Stimulated activated CD8-positive, alpha-beta memory T cell treated with anti-CD3 and anti-CD28 coated beads, Interleukin-4, amount 100 ng/mL, for 48 hours (primary cell): ENCODE data around the gene TMEM248.
"Not testable (repeated sequence)": the region's sequence is repeated elsewhere in the genome, so short reads cannot be mapped to it uniquely, and the experiment has no call there.

Source experiments
- DNase-seq: peaks from one replicate; pipeline ENCODE4 v3.0.0-alpha.2; 2020

TMEM248 gene

GRCh38 chr7:66920769-66921395 is at the start of gene TMEM248:
Gene TMEM248 (plus strand): TSS chr7:66921225. CDS start chr7:66941866, 20,641 bp downstream.
- peak; percentile 92 for DNase-seq

GRCh38 chr7:66873476-66873875 is 47.5 kb upstream of the TMEM248 start:
- DNase-seq, result no peak

- no peak for DNase-seq
These were observed 43.3 kb upstream of the TMEM248 start for GRCh38 chr7:66877577-66878300.

GRCh38 chr7:66878301-66878685 is 42.7 kb upstream of the TMEM248 start:
- DNase-seq, result not testable (repeated sequence)

GRCh38 chr7:66880053-66880452 is 41.0 kb upstream of the TMEM248 start:
- no peak for DNase-seq

GRCh38 chr7:66880577-66880976 is 40.4 kb upstream of the TMEM248 start:
- DNase-seq, result not testable (repeated sequence)

GRCh38 chr7:66883716-66884115 is 37.3 kb upstream of the TMEM248 start:
- DNase-seq, result no peak

- DNase-seq, result not testable (repeated sequence)
These were observed 36.5 kb upstream of the TMEM248 start for GRCh38 chr7:66884556-66884955.

GRCh38 chr7:66886152-66886551 is 34.9 kb upstream of the TMEM248 start:
- DNase-seq, result no peak

GRCh38 chr7:66888223-66888622 is 32.8 kb upstream of the TMEM248 start:
- DNase-seq, result not testable (repeated sequence)

GRCh38 chr7:66894463-66895080 is 26.5 kb upstream of the TMEM248 start:
- no peak for DNase-seq

GRCh38 chr7:66896441-66896840 is 24.6 kb upstream of the TMEM248 start:
- DNase-seq, result no peak

- DNase-seq, result no peak
These were observed 21.3 kb upstream of the TMEM248 start for GRCh38 chr7:66899552-66900280.

GRCh38 chr7:66901941-66902843 is 18.8 kb upstream of the TMEM248 start:
- DNase-seq, result no peak

- no peak for DNase-seq
These were observed 18.2 kb upstream of the TMEM248 start for GRCh38 chr7:66902844-66903180.

- DNase-seq, result no peak
These were observed 17.5 kb upstream of the TMEM248 start for GRCh38 chr7:66903360-66904062.

GRCh38 chr7:66904063-66904593 is 16.9 kb upstream of the TMEM248 start:
- DNase-seq, result no peak

GRCh38 chr7:66905278-66905677 is 15.7 kb upstream of the TMEM248 start:
- DNase-seq, result no peak

- DNase-seq, result no peak
These were observed 15.3 kb upstream of the TMEM248 start for GRCh38 chr7:66905689-66906088.

- no peak for DNase-seq
These were observed 13.3 kb upstream of the TMEM248 start for GRCh38 chr7:66907731-66908130.

GRCh38 chr7:66908598-66908997 is 12.4 kb upstream of the TMEM248 start:
- DNase-seq, result not testable (repeated sequence)

- DNase-seq, result no peak
These were observed 10.2 kb upstream of the TMEM248 start for GRCh38 chr7:66910789-66911188.
